Left ventricle myocardium inferior (tissue), 1 donor: ENCODE measurements around the gene GOLGA1. TPM values are rescaled to one million over a fixed set of nuclear protein-coding genes. Genes with fewer than 3 reads are reported as not detected.
"Not testable (repeated sequence)": the region's sequence is repeated elsewhere in the genome, so short reads cannot be mapped to it uniquely, and the experiment has no call there.

Experiments used
- DNase-seq: peaks from one replicate; pipeline ENCODE4 v3.0.0-alpha.2; 2020
- H3K27ac ChIP-seq: fragments of 200-600 bp; replicated peaks from 2 replicates; pipeline ENCODE4 v1.8.0; 2021
- H3K27me3 ChIP-seq: fragments of 200-600 bp; 2 replicates; pipeline ENCODE4 v1.8.0; 2021; ENCODE audit warnings: low read depth
- H3K36me3 ChIP-seq: fragments of 200-600 bp; 2 replicates; pipeline ENCODE4 v1.8.0; 2021
- H3K4me1 ChIP-seq: fragments of 200-600 bp; 2 replicates; pipeline ENCODE4 v1.8.0; 2021
- H3K4me3 ChIP-seq: fragments of 200-600 bp; 2 replicates; pipeline ENCODE4 v1.8.0; 2021; ENCODE audit warnings: mild to moderate bottlenecking, moderate library complexity
- H3K9me3 ChIP-seq: fragments of 200-600 bp; replicated peaks from 2 replicates; pipeline ENCODE4 v1.8.0; 2021
- intact Hi-C: fragments of 100-400 bp; cut with micrococcal nuclease; formaldehyde crosslinking; loops from one replicate; pipeline ENCODE4 v1.11.0; 2022
- total RNA-seq: library from RNA; stranded (reverse); fragmentation: NEBNext Ultra II Directional; extraction: Animal tissue kit (Norgen Biotek cat#: 25700); gene quantifications from one replicate; pipeline ENCODE4 v1.2.1, GENCODE V29; 2021
- TF ChIP-seq, protein P1 (sequence below): fragments of 200-600 bp; IDR thresholded peaks from 2 replicates; pipeline ENCODE4 v1.8.0; 2021; ENCODE audit warnings: antibody characterized with exemption, mild to moderate bottlenecking, borderline replicate concordance
- donor health status: DM: no; HTN: yes; CAD: no; lungs with severe emphysema.

Gene GOLGA1
- total RNA-seq, 1 donor from 2014 or later = 17.9 TPM

- DNase-seq = no peak
- Histone ChIP-seq H3K9me3 (no peaks in the 10 kb centered on the region), H3K4me1 (no peaks in the 10 kb centered on the region), H3K4me3 (no peak overlapping the region), H3K27me3 (no peaks in the 10 kb centered on the region), H3K36me3 (peaks cover 18% of the 10 kb centered on the region), H3K27ac (no peak overlapping the region)
- intact Hi-C loops = no loop called here
- TF ChIP-seq, protein P1, sequence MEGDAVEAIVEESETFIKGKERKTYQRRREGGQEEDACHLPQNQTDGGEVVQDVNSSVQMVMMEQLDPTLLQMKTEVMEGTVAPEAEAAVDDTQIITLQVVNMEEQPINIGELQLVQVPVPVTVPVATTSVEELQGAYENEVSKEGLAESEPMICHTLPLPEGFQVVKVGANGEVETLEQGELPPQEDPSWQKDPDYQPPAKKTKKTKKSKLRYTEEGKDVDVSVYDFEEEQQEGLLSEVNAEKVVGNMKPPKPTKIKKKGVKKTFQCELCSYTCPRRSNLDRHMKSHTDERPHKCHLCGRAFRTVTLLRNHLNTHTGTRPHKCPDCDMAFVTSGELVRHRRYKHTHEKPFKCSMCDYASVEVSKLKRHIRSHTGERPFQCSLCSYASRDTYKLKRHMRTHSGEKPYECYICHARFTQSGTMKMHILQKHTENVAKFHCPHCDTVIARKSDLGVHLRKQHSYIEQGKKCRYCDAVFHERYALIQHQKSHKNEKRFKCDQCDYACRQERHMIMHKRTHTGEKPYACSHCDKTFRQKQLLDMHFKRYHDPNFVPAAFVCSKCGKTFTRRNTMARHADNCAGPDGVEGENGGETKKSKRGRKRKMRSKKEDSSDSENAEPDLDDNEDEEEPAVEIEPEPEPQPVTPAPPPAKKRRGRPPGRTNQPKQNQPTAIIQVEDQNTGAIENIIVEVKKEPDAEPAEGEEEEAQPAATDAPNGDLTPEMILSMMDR = no peak
These were observed 23.2 kb upstream of the GOLGA1 start for GRCh38 chr9:124964056-124964455.

GRCh38 chr9:124960409-124960752 lies 19.5 kb upstream of the GOLGA1 start:
- Histone ChIP-seq H3K4me1 (no peaks in the 10 kb centered on the region), H3K9me3 (no peaks in the 10 kb centered on the region), H3K4me3 (no peak overlapping the region), H3K27me3 (no peaks in the 10 kb centered on the region), H3K36me3 (no peaks in the 10 kb centered on the region), H3K27ac (no peak overlapping the region)
- DNase-seq = no peak
- TF ChIP-seq, protein P1 = no peak
- intact Hi-C loops = no loop called here

DNA sequence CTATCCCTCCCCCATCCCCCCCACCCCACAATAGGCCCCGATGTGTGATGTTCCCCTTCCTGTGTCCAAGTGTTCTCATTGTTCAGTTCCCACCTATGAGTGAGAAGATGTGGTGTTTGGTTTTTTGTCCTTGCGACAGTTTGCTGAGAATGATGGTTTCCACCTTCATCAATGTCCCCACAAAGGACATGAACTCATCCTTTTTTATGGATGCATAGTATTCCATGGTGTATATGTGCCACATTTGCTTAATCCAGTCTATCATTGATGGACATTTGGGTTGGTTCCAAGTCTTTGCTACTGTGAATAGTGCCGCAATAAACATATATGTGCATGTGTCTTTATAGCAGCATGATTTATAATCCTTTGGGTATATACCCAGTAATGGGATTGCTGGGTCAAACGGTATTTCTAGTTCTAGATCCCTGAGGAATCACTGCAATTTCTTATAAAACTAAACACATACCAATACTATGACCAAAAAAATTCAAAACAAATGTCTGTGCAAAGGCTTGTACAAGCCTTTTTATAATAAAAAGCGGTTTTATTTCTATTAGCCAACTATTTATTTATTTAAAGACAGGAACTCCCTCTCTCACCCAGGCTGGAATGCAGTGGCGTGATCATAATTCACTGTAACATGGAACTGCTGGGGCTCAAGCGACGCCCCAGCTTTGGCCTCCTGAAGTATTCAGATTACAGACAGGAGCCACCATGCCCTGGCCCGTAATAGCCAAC lies 19.0 kb upstream of the GOLGA1 start:
- H3K4me3 ChIP-seq, intact Hi-C loops, H3K36me3 ChIP-seq, H3K27me3 ChIP-seq, H3K4me1 ChIP-seq, H3K9me3 ChIP-seq, H3K27ac ChIP-seq, DNase-seq: not testable (repeated sequence)

- DNase-seq = no peak
- no peak overlapping the region for H3K27ac ChIP-seq
- TF ChIP-seq, protein P1 = no peak
- H3K4me1 ChIP-seq = no peaks in the 10 kb centered on the region
- H3K4me3 ChIP-seq = no peak overlapping the region
- H3K36me3 ChIP-seq = no peaks in the 10 kb centered on the region
- H3K27me3 ChIP-seq = no peaks in the 10 kb centered on the region
- intact Hi-C loops = no loop called here
- no peaks in the 10 kb centered on the region for H3K9me3 ChIP-seq
These were observed 13.4 kb upstream of the GOLGA1 start for GRCh38 chr9:124954255-124954654.

DNA sequence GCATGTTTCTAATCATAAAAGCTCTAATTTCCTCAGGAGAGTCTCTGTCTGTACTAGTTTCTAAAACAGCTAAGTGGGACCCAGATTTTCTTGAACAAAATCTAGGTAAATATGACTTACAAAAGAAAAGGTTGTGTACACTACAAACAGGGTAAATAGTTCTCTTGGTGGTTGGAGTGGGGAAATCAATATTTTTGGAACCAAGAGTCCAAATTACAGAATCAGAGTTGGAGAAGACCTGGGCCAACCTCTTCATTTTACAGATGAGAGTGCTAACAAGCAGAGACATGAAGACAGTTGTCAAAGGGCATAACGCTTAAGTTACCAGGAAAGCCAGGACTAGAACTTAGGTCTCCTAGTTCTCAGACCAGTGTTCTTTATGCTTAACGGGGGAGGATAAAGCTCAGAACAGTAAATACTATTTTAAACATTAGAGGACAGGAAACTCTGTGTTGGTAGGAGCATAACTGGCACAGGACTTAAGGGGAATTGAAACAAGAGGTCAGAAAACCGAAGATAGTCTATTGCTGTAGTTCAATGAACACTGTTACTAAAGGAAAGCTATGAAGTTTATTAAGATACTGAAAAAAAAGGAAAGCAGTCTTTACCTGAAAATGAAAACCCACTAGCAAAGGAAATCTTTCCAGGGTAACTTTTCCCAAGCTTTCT lies 9.3 kb upstream of the GOLGA1 start:
- no peaks in the 10 kb centered on the region for H3K27me3 ChIP-seq
- no peaks in the 10 kb centered on the region for H3K4me1 ChIP-seq
- no peak overlapping the region for H3K4me3 ChIP-seq
- intact Hi-C loops = no loop called here
- no peak for DNase-seq
- TF ChIP-seq, protein P1 = no peak
- H3K9me3 ChIP-seq = no peaks in the 10 kb centered on the region
- no peaks in the 10 kb centered on the region for H3K36me3 ChIP-seq
- H3K27ac ChIP-seq = no peak overlapping the region

- Histone ChIP-seq H3K36me3 (no peaks in the 10 kb centered on the region), H3K27me3 (no peaks in the 10 kb centered on the region), H3K4me3 (no peak overlapping the region), H3K27ac (no peak overlapping the region), H3K4me1 (no peaks in the 10 kb centered on the region), H3K9me3 (no peaks in the 10 kb centered on the region)
- no peak for DNase-seq
- TF ChIP-seq, protein P1 = no peak
- intact Hi-C loops = no loop called here
These were observed 8.5 kb upstream of the GOLGA1 start for GRCh38 chr9:124949387-124949786.
